ENCODE results near the gene FAM111B. TPM values are rescaled to one million over a fixed set of nuclear protein-coding genes. Genes with fewer than 3 reads are reported as not detected.

Gene FAM111B
- total RNA-seq, 1 donor from 2014 or later: 54.9 TPM

- Mint-ChIP-seq H3K36me3 (ENCODE audit: low read depth) (no peaks in the 10 kb centered on the region), H3K9me3 (peaks cover 10% of the 10 kb centered on the region), H3K4me1 (ENCODE audit: low read depth) (peaks cover 8% of the 10 kb centered on the region), H3K4me3 (no peak overlapping the region), H3K27ac (no peak overlapping the region), H3K27me3 (ENCODE audit: insufficient read depth) (peaks cover 34% of the 10 kb centered on the region)
- DNase-seq (ENCODE audit: low spot score): no peak
- intact Hi-C loops (cut with micrococcal nuclease): no loop called here
These were observed 68.1 kb downstream of the FAM111B start for GRCh38 chr11:59175091-59175501.

GRCh38 chr11:59176330-59176729, 69.3 kb downstream of the FAM111B start:
- intact Hi-C loops (cut with micrococcal nuclease): no loop called here
- H3K36me3 Mint-ChIP-seq (ENCODE audit: low read depth): no peaks in the 10 kb centered on the region
- peaks cover 10% of the 10 kb centered on the region for H3K9me3 Mint-ChIP-seq
- no peak overlapping the region for H3K27ac Mint-ChIP-seq
- H3K27me3 Mint-ChIP-seq (ENCODE audit: insufficient read depth): peaks cover 34% of the 10 kb centered on the region
- DNase-seq (ENCODE audit: low spot score): no peak
- peaks cover 8% of the 10 kb centered on the region for H3K4me1 Mint-ChIP-seq (ENCODE audit: low read depth)
- H3K4me3 Mint-ChIP-seq: no peak overlapping the region

Other genes with a start within 250 kb of the FAM111B start
- not detected in 2 replicates for gene GLYATL1, start 167.7 kb upstream of the FAM111B start, total RNA-seq
- gene GLYATL1B, start 20.9 kb upstream of the FAM111B start, total RNA-seq: not detected in 2 replicates
- gene FAM111A, start 35.6 kb downstream of the FAM111B start, total RNA-seq: 64.8 and 66.4 TPM in 2 replicates
- 0.05 TPM in 2 replicates for gene DTX4, start 64.9 kb downstream of the FAM111B start, total RNA-seq
- not detected in 2 replicates for gene MPEG1, start 105.7 kb downstream of the FAM111B start, total RNA-seq

Data from activated T-helper 1 cell treated with anti-CD3 and anti-CD28 coated beads, Interleukin-12 subunit alpha, Interleukin-12 subunit beta, Interleukin-2, Interleukin-4 antibody, amounts not matched to agents 30 ng/mL and 10 ng/mL and 1 ng/mL, durations not matched to agents 14 hours and 24 hours and 36 hours (primary cell).